H1 (cell line): ENCODE measurements around the gene CARD18. TPM values are rescaled to one million over a fixed set of nuclear protein-coding genes. Genes with fewer than 3 reads are reported as not detected.
A peak's percentile ranks its signal among the peaks of the same experiment; 100 is the strongest.

Experiments used
- CTCF ChIA-PET: fragments of 300-600 bp; sonication (Branson Sonifier 250); formaldehyde crosslinking; loops from one replicate; lab custom pipeline; 2021; ENCODE audit not compliant: partially characterized antibody; lab: Charles Lee
- POLR2A ChIA-PET: fragments of 300-600 bp; sonication (Branson Sonifier 250); formaldehyde crosslinking; loops from one replicate; lab custom pipeline; 2021; ENCODE audit warnings: inconsistent platforms; ENCODE audit not compliant: partially characterized antibody; lab: Charles Lee
- DNase-seq, 2 experiments: peaks; one replicate each; pipeline versions ENCODE4 v3.0.0 to v3.0.0-alpha.2; 2010 to 2022; ENCODE audit warnings: low spot score in 2 of 2, low read depth in 1 of 2, mixed read lengths in 1 of 2
- FAIRE-seq: peaks from 2 replicates; lab custom pipeline; 2011; peaks lifted over from hg19 to GRCh38; lab: Jason Lieb, UNC
- H2AFZ ChIP-seq: 2 replicates; pipeline ENCODE4 v1.8.1; 2012; ENCODE audit warnings: low read length, inconsistent platforms
- H2AK5ac ChIP-seq: 2 replicates; pipeline ENCODE4 v1.6.1; 2013; ENCODE audit warnings: low read depth, low read length
- H2BK120ac ChIP-seq: replicated peaks from 2 replicates; pipeline ENCODE3; 2013; ENCODE audit warnings: low read depth, low read length, inconsistent platforms
- H2BK12ac ChIP-seq: 2 replicates; pipeline ENCODE4 v1.6.1; 2013; ENCODE audit warnings: low read depth, low read length
- H2BK15ac ChIP-seq: 2 replicates; pipeline ENCODE4 v1.6.1; 2013; ENCODE audit warnings: low read length
- H2BK20ac ChIP-seq: 2 replicates; pipeline ENCODE4 v1.6.1; 2013; ENCODE audit warnings: low read length
- H2BK5ac ChIP-seq: 2 replicates; pipeline ENCODE4 v1.6.1; 2013; ENCODE audit warnings: low read depth, low read length
- H3K14ac ChIP-seq: 2 replicates; pipeline ENCODE4 v1.6.1; 2013; ENCODE audit warnings: inconsistent platforms; ENCODE audit not compliant: insufficient read length
- H3K18ac ChIP-seq: 2 replicates; pipeline ENCODE4 v1.6.1; 2013; ENCODE audit warnings: low read length; ENCODE audit errors: extremely low read depth
- H3K23ac ChIP-seq: 2 replicates; pipeline ENCODE4 v1.6.1; 2013; ENCODE audit warnings: inconsistent platforms; ENCODE audit not compliant: insufficient read length
- H3K23me2 ChIP-seq: 2 replicates; pipeline ENCODE4 v1.6.1; 2013; ENCODE audit warnings: low read depth, low read length
- H3K27ac ChIP-seq: 2 replicates; pipeline ENCODE4 v1.6.1; 2011; ENCODE audit warnings: low read depth, low read length, inconsistent platforms
- H3K27me3 ChIP-seq, 4 experiments: replicated peaks in 1 of 4; 1 replicate in 1 of 4; 2 replicates in 3 of 4; pipeline versions ENCODE4 v1.6.1 to v1.8.1; 2011 to 2013; ENCODE audit warnings: low read length in 3 of 4, mild to moderate bottlenecking in 3 of 4, inconsistent platforms in 2 of 4, mixed read lengths in 2 of 4, moderate library complexity in 1 of 4; ENCODE audit not compliant: control insufficient read depth in 3 of 4, insufficient read depth in 3 of 4; ENCODE audit errors: extremely low read depth in 1 of 4
- H3K36me3 ChIP-seq, 4 experiments: 2 replicates each; pipeline versions ENCODE4 v1.6.1 to v1.8.1; 2011 to 2013; ENCODE audit warnings: mild to moderate bottlenecking in 4 of 4, low read length in 3 of 4, moderate library complexity in 2 of 4, control low read depth in 1 of 4, inconsistent platforms in 1 of 4; ENCODE audit not compliant: insufficient read depth in 4 of 4, control insufficient read depth in 2 of 4
- H3K4ac ChIP-seq: replicated peaks from 2 replicates; pipeline ENCODE3; 2013; ENCODE audit warnings: low read length, low read depth, mixed read lengths, inconsistent platforms; ENCODE audit not compliant: insufficient read length
- H3K4me1 ChIP-seq, 4 experiments: replicated peaks in 1 of 4; 1 replicate in 1 of 4; 2 replicates in 3 of 4; pipeline versions ENCODE4 v1.6.1 to v1.8.1; 2011 to 2013; ENCODE audit warnings: low read length in 3 of 4, inconsistent platforms in 2 of 4, mixed read lengths in 1 of 4; ENCODE audit not compliant: insufficient read depth in 4 of 4, control insufficient read depth in 3 of 4
- H3K4me2 ChIP-seq, 2 experiments: 2 replicates each; pipeline versions ENCODE4 v1.6.1 to v1.8.1; 2011 to 2013; ENCODE audit warnings: low read depth in 2 of 2, low read length in 2 of 2, control low read depth in 1 of 2, inconsistent platforms in 1 of 2, mild to moderate bottlenecking in 1 of 2; ENCODE audit not compliant: insufficient read depth in 1 of 2
- H3K4me3 ChIP-seq, 4 experiments: fragments of 200-600, 300-600 bp in 1 of 4; sonication (generic), shearing (Covaris generic), sonication (Bioruptor Twin) in 1 of 4; 2 replicates each; pipeline versions ENCODE4 v1.5.1 to v1.8.1; 2011 to 2016; ENCODE audit warnings: low read length in 4 of 4, low read depth in 3 of 4, control low read depth in 2 of 4, inconsistent platforms in 2 of 4, mild to moderate bottlenecking in 2 of 4, mixed read lengths in 1 of 4, moderate library complexity in 1 of 4; ENCODE audit not compliant: insufficient read depth in 2 of 4; ENCODE audit errors: extremely low read depth in 1 of 4
- H3K56ac ChIP-seq: replicated peaks from 2 replicates; pipeline ENCODE3; 2013; ENCODE audit warnings: low read depth, mild to moderate bottlenecking, mixed read lengths, low read length, inconsistent platforms; ENCODE audit not compliant: insufficient read length
- H3K79me1 ChIP-seq: 2 replicates; pipeline ENCODE4 v1.6.1; 2013; ENCODE audit warnings: low read depth, low read length, control low read depth
- H3K79me2 ChIP-seq, 2 experiments: 2 replicates each; pipeline versions ENCODE4 v1.6.1 to v1.8.1; 2012 to 2013; ENCODE audit warnings: low read length in 2 of 2, mild to moderate bottlenecking in 2 of 2, inconsistent platforms in 1 of 2; ENCODE audit not compliant: insufficient read depth in 2 of 2, control insufficient read depth in 1 of 2
- H3K9ac ChIP-seq, 4 experiments: replicated peaks in 1 of 4; 1 replicate in 1 of 4; 2 replicates in 3 of 4; pipeline versions ENCODE4 v1.6.1 to v1.8.1; 2011 to 2013; ENCODE audit warnings: low read depth in 3 of 4, low read length in 3 of 4, control low read depth in 2 of 4, mild to moderate bottlenecking in 2 of 4, moderate library complexity in 2 of 4, inconsistent platforms in 1 of 4; ENCODE audit errors: extremely low read depth in 1 of 4
- H3K9me3 ChIP-seq, 2 experiments: 2 replicates each; pipeline versions ENCODE4 v1.6.1 to v1.8.1; 2012 to 2013; ENCODE audit warnings: mild to moderate bottlenecking in 2 of 2, moderate library complexity in 2 of 2, control low read depth in 1 of 2, inconsistent platforms in 1 of 2, low read depth in 1 of 2, low read length in 1 of 2, mixed read lengths in 1 of 2; ENCODE audit not compliant: insufficient read depth in 2 of 2
- H4K20me1 ChIP-seq, 2 experiments: replicated peaks in 1 of 2; 2 replicates each; pipeline versions ENCODE3 to v1.8.1; 2011 to 2013; ENCODE audit warnings: inconsistent platforms in 2 of 2, low read length in 2 of 2, mild to moderate bottlenecking in 1 of 2; ENCODE audit not compliant: insufficient read depth in 2 of 2, control insufficient read depth in 1 of 2
- H4K5ac ChIP-seq: 2 replicates; pipeline ENCODE4 v1.6.1; 2013; ENCODE audit warnings: low read length, low read depth, mixed read lengths, inconsistent platforms; ENCODE audit not compliant: insufficient read length
- H4K8ac ChIP-seq: 2 replicates; pipeline ENCODE4 v1.8.0; 2013; ENCODE audit warnings: mild to moderate bottlenecking, moderate library complexity, low read length, inconsistent platforms; ENCODE audit not compliant: insufficient read depth; ENCODE audit errors: extremely low read depth
- H4K91ac ChIP-seq: replicated peaks from 2 replicates; pipeline ENCODE3; 2013; ENCODE audit warnings: low read length, mixed read lengths, inconsistent platforms; ENCODE audit not compliant: insufficient read length
- ASH2L ChIP-seq: fragments of 200-600, 300-600 bp; sonication (generic); IDR thresholded peaks from one replicate; pipeline ENCODE4 v1.7.1; 2017; ENCODE audit warnings: low read length
- CBX8 ChIP-seq: fragments of 300-800, 300-1000 bp; sonication (generic); IDR thresholded peaks from 2 replicates; pipeline ENCODE4 v1.7.1; 2016; ENCODE audit warnings: low read depth, low read length, borderline replicate concordance
- CHD2 ChIP-seq: IDR thresholded peaks from 2 replicates; pipeline ENCODE4 v1.6.1; 2012; ENCODE audit warnings: low read length, improper control_type of control experiment
- EGR1 ChIP-seq: IDR thresholded peaks from 2 replicates; pipeline ENCODE4 v1.6.1; 2011; ENCODE audit warnings: low read depth, low read length, borderline replicate concordance
- EZH2 ChIP-seq: fragments of 200-600 bp; sonication (generic); IDR thresholded peaks from 2 replicates; pipeline ENCODE4 v1.7.1; 2012; ENCODE audit warnings: low read depth, mild to moderate bottlenecking, moderate library complexity, low read length, inconsistent platforms; ENCODE audit not compliant: severe bottlenecking
- HDAC2 ChIP-seq, 2 experiments: fragments of 300-600 bp in 1 of 2; sonication (generic) in 1 of 2; IDR thresholded peaks; 2 replicates each; pipeline ENCODE4 v1.6.1; 2011 to 2012; ENCODE audit warnings: low read depth in 2 of 2, low read length in 2 of 2, mild to moderate bottlenecking in 2 of 2, moderate library complexity in 2 of 2, borderline replicate concordance in 1 of 2, inconsistent platforms in 1 of 2
- KDM4A ChIP-seq: IDR thresholded peaks from one replicate; pipeline ENCODE4 v1.7.1; 2012; ENCODE audit warnings: low read depth, mild to moderate bottlenecking, moderate library complexity, low read length, inconsistent platforms; ENCODE audit not compliant: severe bottlenecking
- POLR2AphosphoS5 ChIP-seq: IDR thresholded peaks from 2 replicates; pipeline ENCODE4 v1.6.1; 2011; ENCODE audit warnings: low read depth, low read length
- SAP30 ChIP-seq: fragments of 300-600 bp; sonication (generic); IDR thresholded peaks from 2 replicates; pipeline ENCODE4 v1.7.1; 2012; ENCODE audit warnings: low read length, moderate library complexity, mild to moderate bottlenecking, inconsistent platforms; ENCODE audit not compliant: insufficient read depth, insufficient replicate concordance
- SIRT6 ChIP-seq: IDR thresholded peaks from one replicate; pipeline ENCODE4 v1.7.1; 2012; ENCODE audit warnings: low read length, inconsistent platforms
- SP2 ChIP-seq: IDR thresholded peaks from 2 replicates; pipeline ENCODE4 v1.6.1; 2012; ENCODE audit warnings: mild to moderate bottlenecking, low read length, inconsistent platforms
- TAF7 ChIP-seq: optimal IDR thresholded peaks from 2 replicates; pipeline ENCODE3; 2011; ENCODE audit warnings: low read depth, mild to moderate bottlenecking, inconsistent platforms, low read length, moderate library complexity, borderline replicate concordance
- TBP ChIP-seq: IDR thresholded peaks from 2 replicates; pipeline ENCODE4 v1.6.1; 2011; ENCODE audit warnings: low read depth, low read length, improper control_type of control experiment
- ZNF274 ChIP-seq: IDR thresholded peaks from 2 replicates; pipeline ENCODE4 v1.7.0; 2012; ENCODE audit warnings: low read length, borderline replicate concordance; ENCODE audit errors: extremely low read depth
- WGBS, 2 experiments: shearing (Covaris generic) in 1 of 2; methylation state at CpG; one replicate each; pipeline versions ENCODE4 v1.1.6 to v1.1.7; 2013 to 2015; ENCODE audit warnings: low lambda C conversion rate in 2 of 2, mixed read lengths in 2 of 2, inconsistent platforms in 1 of 2, low coverage in 1 of 2, missing lambda C conversion rate in 1 of 2; ENCODE audit not compliant: insufficient replicate concordance in 2 of 2, insufficient coverage in 1 of 2, insufficient read length in 1 of 2; ENCODE audit errors: extremely low coverage in 1 of 2, missing lambda C conversion rate in 1 of 2; 5-methylcytosine and 5-hydroxymethylcytosine counted together
- polyA plus RNA-seq, 7 experiments: library from polyadenylated mRNA; depleted of rRNA in 3 of 7; stranded (reverse) in 5 of 7; unstranded in 2 of 7; fragments of >200 nt in 5 of 7; fragments of 200-250 nt in 2 of 7; gene quantifications; 1 replicate in 5 of 7; 2 replicates in 1 of 7; 4 replicates in 1 of 7; pipeline versions ENCODE4 v1.2.1 to v1.2.3, GENCODE V29; 2011 to 2013; ENCODE audit warnings: missing spikeins in 2 of 7, mixed read lengths in 2 of 7
- total RNA-seq: library from RNA; stranded (reverse); fragmentation: NEBNext Ultra II Directional; extraction: Animal tissue kit (Norgen Biotek cat#: 25700); gene quantifications from 2 replicates; pipeline ENCODE4 v1.2.1, GENCODE V29; 2021
- TF ChIP-seq, protein P1 (sequence below): IDR thresholded peaks from 2 replicates; pipeline ENCODE4 v1.6.1; 2012; ENCODE audit warnings: inconsistent platforms

CARD18 gene
- total and polyA plus RNA-seq, 2 of the 8 experiments (the other 6 are each of a cell fraction or from before 2014, with no cell fraction given) = not detected

DNA sequence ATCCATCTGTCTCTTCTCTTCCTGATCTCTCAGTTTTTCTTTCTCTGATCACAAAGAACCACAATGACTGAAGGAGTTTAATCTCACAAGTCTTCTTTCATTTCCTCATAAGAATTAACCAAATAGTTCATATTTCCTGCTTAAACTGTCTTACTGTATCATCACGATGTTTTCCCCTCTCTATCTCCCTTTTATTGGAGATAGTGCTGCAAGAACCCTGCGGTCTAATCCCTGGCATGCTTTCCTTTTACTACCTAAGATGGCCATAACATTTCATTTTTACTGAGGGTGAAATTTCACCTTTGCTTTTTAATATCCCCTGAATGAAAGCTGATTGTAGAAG, 28.9 kb downstream of the CARD18 start:
- DNase-seq = no peak
- H2BK20ac ChIP-seq = no peak overlapping the region
- no peak overlapping the region for H3K27ac ChIP-seq
- H4K8ac ChIP-seq = no peak overlapping the region
- FAIRE-seq = no peak
- no peak overlapping the region for H4K91ac ChIP-seq
- no peak overlapping the region for H3K56ac ChIP-seq
- no peaks in the 10 kb centered on the region for H3K79me2 ChIP-seq
- no peak overlapping the region for H2BK120ac ChIP-seq
- H3K27me3 ChIP-seq = no peaks in the 10 kb centered on the region
- H3K9ac ChIP-seq = no peak overlapping the region
- H4K20me1 ChIP-seq = no peaks in the 10 kb centered on the region
- 0 out of 2 replicates have a peak overlapping the region, but pooled peaks have one; percentile 94 for H2AFZ ChIP-seq
- H3K4me3 ChIP-seq = no peak overlapping the region
- H3K4me2 ChIP-seq = no peak overlapping the region
- H4K5ac ChIP-seq = no peak overlapping the region
- H3K23me2 ChIP-seq = no peaks in the 10 kb centered on the region
- H2BK15ac ChIP-seq = no peak overlapping the region
- H3K18ac ChIP-seq = no peak overlapping the region
- H3K36me3 ChIP-seq = no peaks in the 10 kb centered on the region
- H2BK5ac ChIP-seq = no peak overlapping the region
- H3K4ac ChIP-seq = no peak overlapping the region
- no peaks in the 10 kb centered on the region for H3K4me1 ChIP-seq
- H3K23ac ChIP-seq = no peak overlapping the region
- ChIA-PET POLR2A (no interaction called here), CTCF (no interaction called here)
- 94% methylated on average over 2 of the region's 2 CpGs; no CpG with 5 or more reads in 1 of the 2 experiments for WGBS, 2 experiments
- H3K14ac ChIP-seq = no peak overlapping the region
- no peak overlapping the region for H2BK12ac ChIP-seq
- no peaks in the 10 kb centered on the region for H3K79me1 ChIP-seq
- H2AK5ac ChIP-seq = no peak overlapping the region
- H3K9me3 ChIP-seq = no peaks in the 10 kb centered on the region
- no peak for TF ChIP-seq TAF7
- TF ChIP-seq SIRT6 = no peak
- TF ChIP-seq, protein P1, sequence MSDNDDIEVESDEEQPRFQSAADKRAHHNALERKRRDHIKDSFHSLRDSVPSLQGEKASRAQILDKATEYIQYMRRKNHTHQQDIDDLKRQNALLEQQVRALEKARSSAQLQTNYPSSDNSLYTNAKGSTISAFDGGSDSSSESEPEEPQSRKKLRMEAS = no peak
- no peak for TF ChIP-seq ZNF274
- no peak for TF ChIP-seq ASH2L
- no peak for TF ChIP-seq EGR1
- TF ChIP-seq POLR2AphosphoS5 = no peak
- TF ChIP-seq CBX8 = no peak
- no peak for TF ChIP-seq EZH2
- TF ChIP-seq KDM4A = no peak
- no peak for TF ChIP-seq SAP30
- TF ChIP-seq HDAC2 (IDR thresholded peaks at IDR 0.05; ENCODE audit: borderline replicate concordance in 1 of 2, low read depth in 2 of 2, low read length in 2 of 2) = no peak
- no peak for TF ChIP-seq SP2
- no peak for TF ChIP-seq CHD2
- no peak for TF ChIP-seq TBP
